ENCODE results near the gene KLF13.

- TF ChIP-seq FOXM1 (IDR thresholded peaks at IDR 0.05; ENCODE audit: borderline replicate concordance) (no peak), BHLHE40 (IDR thresholded peaks at IDR 0.05; ENCODE audit: borderline replicate concordance) (no peak), ELF4 (IDR thresholded peaks at IDR 0.05) (no peak), FOXK2 (IDR thresholded peaks at IDR 0.05) (no peak), SUZ12 (IDR thresholded peaks at IDR 0.05) (no peak), SP1 (IDR thresholded peaks at IDR 0.05) (no peak), HDGF (IDR thresholded peaks at IDR 0.05; ENCODE audit: borderline replicate concordance) (no peak), NFRKB (IDR thresholded peaks at IDR 0.05) (no peak), FOXA1 (IDR thresholded peaks at IDR 0.05) (no peak), ZNF384 (IDR thresholded peaks at IDR 0.05) (no peak), CTBP1 (IDR thresholded peaks at IDR 0.05; ENCODE audit: borderline replicate concordance) (no peak), TARDBP (IDR thresholded peaks at IDR 0.05) (no peak), ARNT (IDR thresholded peaks at IDR 0.05) (no peak)
These were observed 25.5 kb upstream of the KLF13 start for GRCh38 chr15:31300981-31301672.
